HG03135 (cell line): ENCODE data around the gene HNRNPA1.
"Not testable (repeated sequence)": the region's sequence is repeated elsewhere in the genome, so short reads cannot be mapped to it uniquely, and the experiment has no call there.

Source experiments
- ATAC-seq: cut with Tn5 transposase; IDR thresholded peaks from one replicate; pipeline ENCODE4 v1.9.1; 2021; ENCODE audit warnings: mild to moderate bottlenecking, moderate library complexity; ENCODE audit not compliant: unreplicated experiment

HNRNPA1 gene

GRCh38 chr12:54296393-54297099 lies 16.0 kb downstream of the HNRNPA1 start:
- ATAC-seq: no peak

GRCh38 chr12:54298904-54299303 lies 18.4 kb downstream of the HNRNPA1 start:
- ATAC-seq: no peak

GRCh38 chr12:54299515-54300224 lies 19.1 kb downstream of the HNRNPA1 start:
- ATAC-seq: no peak

- no peak for ATAC-seq
Observed at GRCh38 chr12:54300225-54300731, 19.8 kb downstream of the HNRNPA1 start.

GRCh38 chr12:54300732-54301427 lies 20.4 kb downstream of the HNRNPA1 start, which contains the start of gene NFE2:
TSS of gene NFE2 (minus strand) at chr12:54301015. CDS start at chr12:54295248, 5,767 bp downstream.
- no peak for ATAC-seq

- ATAC-seq: no peak
Observed at GRCh38 chr12:54301428-54302048, 21.0 kb downstream of the HNRNPA1 start.

GRCh38 chr12:54303640-54304039 lies 23.1 kb downstream of the HNRNPA1 start:
- no peak for ATAC-seq

- ATAC-seq: no peak
Observed at GRCh38 chr12:54304187-54304810, 23.8 kb downstream of the HNRNPA1 start.

- ATAC-seq: no peak
Observed at GRCh38 chr12:54306925-54307741, 26.6 kb downstream of the HNRNPA1 start.

- ATAC-seq: no peak
Observed at GRCh38 chr12:54311051-54311450, 30.5 kb downstream of the HNRNPA1 start.

GRCh38 chr12:54312309-54312708 lies 31.8 kb downstream of the HNRNPA1 start:
- not testable (repeated sequence) for ATAC-seq

GRCh38 chr12:54321363-54321762 lies 40.8 kb downstream of the HNRNPA1 start:
- ATAC-seq: no peak

GRCh38 chr12:54324617-54325441 lies 44.3 kb downstream of the HNRNPA1 start, which contains the start of gene COPZ1:
TSS of gene COPZ1 (plus strand) at chr12:54325131. CDS start at chr12:54325164, 33 bp downstream.
- ATAC-seq: peak; percentile 99

GRCh38 chr12:54325442-54326109 lies 45.0 kb downstream of the HNRNPA1 start:
- ATAC-seq: not testable (repeated sequence)

GRCh38 chr12:54328595-54329337 lies 48.2 kb downstream of the HNRNPA1 start:
- no peak for ATAC-seq

GRCh38 chr12:54329759-54330158 lies 49.2 kb downstream of the HNRNPA1 start:
- no peak for ATAC-seq

GRCh38 chr12:54330442-54330841 lies 49.9 kb downstream of the HNRNPA1 start:
- no peak for ATAC-seq
